ENCODE data around the gene GPR78. TPM values are rescaled to one million over a fixed set of nuclear protein-coding genes. Genes with fewer than 3 reads are reported as not detected.

Gene GPR78
- total and polyA plus RNA-seq, 2 of the 4 experiments (the other 2 are of a cell fraction) = under 0.01 to 0.10 TPM

GRCh38 chr4:8607603-8608481, 27.6 kb downstream of the GPR78 start (continued):
- TF ChIP-seq CTCF (conservative IDR thresholded peaks at IDR 0.05; ENCODE audit: low read depth, low read length) (peak; percentile 74), BHLHE40 (IDR thresholded peaks at IDR 0.05; ENCODE audit: low read depth, low read length) (peak; percentile 61; the same call in 1 of the 2 replicates)

Measured in IMR-90 (cell line).